ENCODE measurements around the gene KYNU. TPM values are rescaled to one million over a fixed set of nuclear protein-coding genes. Genes with fewer than 3 reads are reported as not detected.
"Not testable (repeated sequence)": the region's sequence is repeated elsewhere in the genome, so short reads cannot be mapped to it uniquely, and the experiment has no call there.

The KYNU gene
- total RNA-seq, 1 donor from 2014 or later = 2.7 TPM

DNA sequence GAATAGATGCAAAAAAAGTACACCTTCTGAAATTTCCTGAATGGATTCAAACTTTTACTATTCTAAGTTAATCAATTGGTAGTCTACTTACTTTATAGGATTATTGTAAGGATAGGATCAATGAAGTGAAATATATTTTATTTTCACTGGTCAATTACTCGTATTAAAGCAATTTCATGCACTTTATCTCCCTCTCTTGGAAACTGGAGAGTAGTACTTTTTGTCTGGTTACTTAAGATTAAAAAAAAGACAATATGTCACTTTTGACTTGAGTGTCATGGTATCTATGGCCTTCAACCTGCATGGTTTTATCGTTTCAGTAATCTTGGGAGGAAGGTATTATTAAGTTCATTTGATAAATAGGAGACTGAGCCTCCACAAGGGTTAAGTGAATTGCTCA is 1.0 kb upstream of the KYNU start:
- no peak for DNase-seq (ENCODE audit: low read depth)
- TF ChIP-seq, protein P1, sequence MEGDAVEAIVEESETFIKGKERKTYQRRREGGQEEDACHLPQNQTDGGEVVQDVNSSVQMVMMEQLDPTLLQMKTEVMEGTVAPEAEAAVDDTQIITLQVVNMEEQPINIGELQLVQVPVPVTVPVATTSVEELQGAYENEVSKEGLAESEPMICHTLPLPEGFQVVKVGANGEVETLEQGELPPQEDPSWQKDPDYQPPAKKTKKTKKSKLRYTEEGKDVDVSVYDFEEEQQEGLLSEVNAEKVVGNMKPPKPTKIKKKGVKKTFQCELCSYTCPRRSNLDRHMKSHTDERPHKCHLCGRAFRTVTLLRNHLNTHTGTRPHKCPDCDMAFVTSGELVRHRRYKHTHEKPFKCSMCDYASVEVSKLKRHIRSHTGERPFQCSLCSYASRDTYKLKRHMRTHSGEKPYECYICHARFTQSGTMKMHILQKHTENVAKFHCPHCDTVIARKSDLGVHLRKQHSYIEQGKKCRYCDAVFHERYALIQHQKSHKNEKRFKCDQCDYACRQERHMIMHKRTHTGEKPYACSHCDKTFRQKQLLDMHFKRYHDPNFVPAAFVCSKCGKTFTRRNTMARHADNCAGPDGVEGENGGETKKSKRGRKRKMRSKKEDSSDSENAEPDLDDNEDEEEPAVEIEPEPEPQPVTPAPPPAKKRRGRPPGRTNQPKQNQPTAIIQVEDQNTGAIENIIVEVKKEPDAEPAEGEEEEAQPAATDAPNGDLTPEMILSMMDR (IDR thresholded peaks at IDR 0.05; ENCODE audit: insufficient read depth, low read length, poor library complexity, severe bottlenecking) = no peak
- no peak overlapping the region for H3K4me3 ChIP-seq (ENCODE audit: low read depth, low read length)
- no peaks in the 10 kb centered on the region for H3K36me3 ChIP-seq (ENCODE audit: control insufficient read depth, insufficient read depth, low read length)
- no peaks in the 10 kb centered on the region for H3K27me3 ChIP-seq (ENCODE audit: control insufficient read depth, insufficient read depth, low read length)

GRCh38 chr2:142878031-142878678 is 691 bp downstream of the KYNU start:
- no peaks in the 10 kb centered on the region for H3K27me3 ChIP-seq (ENCODE audit: control insufficient read depth, insufficient read depth, low read length)
- no peak for DNase-seq (ENCODE audit: low read depth)
- TF ChIP-seq, protein P1 (IDR thresholded peaks at IDR 0.05; ENCODE audit: insufficient read depth, low read length, poor library complexity, severe bottlenecking) = no peak
- no peak overlapping the region for H3K4me3 ChIP-seq (ENCODE audit: low read depth, low read length)
- H3K36me3 ChIP-seq (ENCODE audit: control insufficient read depth, insufficient read depth, low read length) = no peaks in the 10 kb centered on the region

- H3K36me3 ChIP-seq (ENCODE audit: control insufficient read depth, insufficient read depth, low read length) = no peaks in the 10 kb centered on the region
- DNase-seq (ENCODE audit: low read depth) = no peak
- no peaks in the 10 kb centered on the region for H3K27me3 ChIP-seq (ENCODE audit: control insufficient read depth, insufficient read depth, low read length)
- no peak overlapping the region for H3K4me3 ChIP-seq (ENCODE audit: low read depth, low read length)
- TF ChIP-seq, protein P1 (IDR thresholded peaks at IDR 0.05; ENCODE audit: insufficient read depth, low read length, poor library complexity, severe bottlenecking) = no peak
These were observed 1.7 kb downstream of the KYNU start for GRCh38 chr2:142879151-142879550.

GRCh38 chr2:142880279-142880678 is 2.8 kb downstream of the KYNU start:
- no peaks in the 10 kb centered on the region for H3K36me3 ChIP-seq (ENCODE audit: control insufficient read depth, insufficient read depth, low read length)
- H3K4me3 ChIP-seq (ENCODE audit: low read depth, low read length) = no peak overlapping the region
- no peaks in the 10 kb centered on the region for H3K27me3 ChIP-seq (ENCODE audit: control insufficient read depth, insufficient read depth, low read length)
- TF ChIP-seq, protein P1 (IDR thresholded peaks at IDR 0.05; ENCODE audit: insufficient read depth, low read length, poor library complexity, severe bottlenecking) = no peak
- peak; percentile 48 for DNase-seq (ENCODE audit: low read depth)

DNA sequence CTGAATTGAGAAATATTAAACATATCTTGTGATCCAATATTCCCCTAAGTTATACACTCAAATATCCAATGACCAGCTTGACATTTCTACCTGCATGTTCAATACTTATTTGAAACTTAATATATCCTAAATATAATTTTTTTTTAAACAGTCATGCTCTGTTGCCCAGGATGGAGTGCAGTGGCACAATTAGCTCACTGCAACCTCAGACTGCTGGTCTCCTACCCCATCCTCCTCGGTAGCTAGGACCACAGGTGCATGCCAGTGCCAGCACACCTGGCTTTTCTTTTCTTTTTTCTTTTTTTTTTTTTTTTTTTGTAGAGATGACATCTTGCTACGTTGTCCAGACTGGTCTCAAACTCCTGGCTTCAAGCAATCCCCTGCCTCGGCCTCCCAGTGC is 4.2 kb downstream of the KYNU start:
- Histone ChIP-seq H3K36me3 (ENCODE audit: control insufficient read depth, insufficient read depth, low read length) (no peaks in the 10 kb centered on the region), H3K4me3 (ENCODE audit: low read depth, low read length) (no peak overlapping the region), H3K27me3 (ENCODE audit: control insufficient read depth, insufficient read depth, low read length) (no peaks in the 10 kb centered on the region)
- DNase-seq (ENCODE audit: low read depth) = no peak
- TF ChIP-seq, protein P1 (IDR thresholded peaks at IDR 0.05; ENCODE audit: insufficient read depth, low read length, poor library complexity, severe bottlenecking) = no peak

DNA sequence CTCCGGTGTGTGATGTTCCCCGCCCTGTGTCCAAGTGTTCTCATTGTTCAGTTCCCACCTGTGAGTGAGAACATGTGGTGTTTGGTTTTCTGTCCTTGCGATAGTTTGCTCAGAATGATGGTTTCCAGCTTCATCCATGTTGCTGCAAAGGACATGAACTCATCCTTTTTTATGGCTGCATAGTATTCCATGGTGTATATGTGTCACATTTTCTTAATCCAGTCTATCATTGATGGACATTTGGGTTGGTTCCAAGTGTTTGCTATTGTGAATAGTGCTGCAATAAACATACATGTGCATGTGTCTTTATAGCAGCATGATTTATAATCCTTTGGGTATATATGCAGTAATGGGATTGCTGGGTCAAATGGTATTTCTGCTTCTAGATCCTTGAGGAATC is 5.0 kb downstream of the KYNU start:
- H3K36me3 ChIP-seq (ENCODE audit: control insufficient read depth, insufficient read depth, low read length); H3K4me3 ChIP-seq (ENCODE audit: low read depth, low read length); H3K27me3 ChIP-seq (ENCODE audit: control insufficient read depth, insufficient read depth, low read length); DNase-seq (ENCODE audit: low read depth): not testable (repeated sequence)

Data from kidney epithelial cell (primary cell).